IgD-negative memory B cell (primary cell): ENCODE data around the gene SMAD1. TPM values are rescaled to one million over a fixed set of nuclear protein-coding genes. Genes with fewer than 3 reads are reported as not detected.
A peak's percentile ranks its signal among the peaks of the same experiment; 100 is the strongest.

Source experiments
- H3K27ac Mint-ChIP-seq, 3 donors: one replicate each; pipeline ENCODE4 v1.8.0; 2020 to 2022; ENCODE audit warnings: mild to moderate bottlenecking in 3 of 3, mixed read lengths in 3 of 3, moderate library complexity in 1 of 3
- H3K27me3 Mint-ChIP-seq: one replicate; pipeline ENCODE4 v1.8.0; 2021; ENCODE audit warnings: mixed read lengths
- H3K36me3 Mint-ChIP-seq: one replicate; pipeline ENCODE4 v1.8.0; 2020; ENCODE audit warnings: mild to moderate bottlenecking, mixed read lengths
- H3K4me1 Mint-ChIP-seq, 3 donors: one replicate each; pipeline ENCODE4 v1.8.0; 2020 to 2022; ENCODE audit warnings: mixed read lengths in 3 of 3, mild to moderate bottlenecking in 1 of 3
- H3K4me3 Mint-ChIP-seq, 4 donors: one replicate each; pipeline ENCODE4 v1.8.0; 2020 to 2022; ENCODE audit warnings: mild to moderate bottlenecking in 4 of 4, mixed read lengths in 4 of 4, moderate library complexity in 3 of 4
- H3K9me3 Mint-ChIP-seq, 3 donors: one replicate each; pipeline ENCODE4 v1.8.0; 2020 to 2021; ENCODE audit warnings: mixed read lengths in 3 of 3, mild to moderate bottlenecking in 1 of 3
- polyA plus RNA-seq: library from polyadenylated mRNA; unstranded; fragments of 300-500 nt; fragmentation: Illumina TruSeq; gene quantifications from one replicate; pipeline ENCODE4 v1.2.3, GENCODE V29; 2021

Gene SMAD1
- polyA plus RNA-seq, 1 donor from 2014 or later: not detected

GRCh38 chr4:145497199-145498149 is 15.8 kb downstream of the SMAD1 start:
- no peak overlapping the region for H3K4me3 Mint-ChIP-seq
- H3K27me3 Mint-ChIP-seq: peaks cover 27% of the 10 kb centered on the region
- no peak overlapping the region for H3K27ac Mint-ChIP-seq
- peaks cover 0 to 2% (median 0%) of the 10 kb centered on the region in 3 donors for H3K9me3 Mint-ChIP-seq
- H3K36me3 Mint-ChIP-seq: peaks cover 1% of the 10 kb centered on the region
- H3K4me1 Mint-ChIP-seq: peaks cover 0 to 6% (median 4%) of the 10 kb centered on the region in 3 donors

GRCh38 chr4:145498430-145498829 is 16.8 kb downstream of the SMAD1 start:
- no peak overlapping the region for H3K27ac Mint-ChIP-seq
- peaks cover 0 to 6% (median 4%) of the 10 kb centered on the region in 3 donors for H3K4me1 Mint-ChIP-seq

GRCh38 chr4:145501051-145501660 is 19.5 kb downstream of the SMAD1 start:
- H3K4me1 Mint-ChIP-seq: peaks cover 0 to 6% (median 4%) of the 10 kb centered on the region in 3 donors
- peaks cover 24% of the 10 kb centered on the region for H3K27me3 Mint-ChIP-seq
- no peaks in the 10 kb centered on the region for H3K36me3 Mint-ChIP-seq
- H3K9me3 Mint-ChIP-seq: peaks cover 0 to 2% (median 0%) of the 10 kb centered on the region in 3 donors
- peak overlapping the region in 1 of 4 donors; percentile 72 for H3K4me3 Mint-ChIP-seq
- H3K27ac Mint-ChIP-seq: no peak overlapping the region

More at GRCh38 chr4:145498430-145498829, 16.8 kb downstream of the SMAD1 start:
- no peak overlapping the region for H3K4me3 Mint-ChIP-seq
- peaks cover 0 to 2% (median 0%) of the 10 kb centered on the region in 3 donors for H3K9me3 Mint-ChIP-seq
- H3K36me3 Mint-ChIP-seq: peaks cover 1% of the 10 kb centered on the region
- peaks cover 29% of the 10 kb centered on the region for H3K27me3 Mint-ChIP-seq

- H3K27ac Mint-ChIP-seq: no peak overlapping the region
- H3K36me3 Mint-ChIP-seq: no peaks in the 10 kb centered on the region
- no peak overlapping the region for H3K4me3 Mint-ChIP-seq
- H3K27me3 Mint-ChIP-seq: peaks cover 18% of the 10 kb centered on the region
- H3K9me3 Mint-ChIP-seq: peaks cover 0 to 2% (median 0%) of the 10 kb centered on the region in 3 donors
- peaks cover 0 to 6% (median 4%) of the 10 kb centered on the region in 3 donors for H3K4me1 Mint-ChIP-seq
Observed at GRCh38 chr4:145502809-145503208, 21.2 kb downstream of the SMAD1 start.

DNA sequence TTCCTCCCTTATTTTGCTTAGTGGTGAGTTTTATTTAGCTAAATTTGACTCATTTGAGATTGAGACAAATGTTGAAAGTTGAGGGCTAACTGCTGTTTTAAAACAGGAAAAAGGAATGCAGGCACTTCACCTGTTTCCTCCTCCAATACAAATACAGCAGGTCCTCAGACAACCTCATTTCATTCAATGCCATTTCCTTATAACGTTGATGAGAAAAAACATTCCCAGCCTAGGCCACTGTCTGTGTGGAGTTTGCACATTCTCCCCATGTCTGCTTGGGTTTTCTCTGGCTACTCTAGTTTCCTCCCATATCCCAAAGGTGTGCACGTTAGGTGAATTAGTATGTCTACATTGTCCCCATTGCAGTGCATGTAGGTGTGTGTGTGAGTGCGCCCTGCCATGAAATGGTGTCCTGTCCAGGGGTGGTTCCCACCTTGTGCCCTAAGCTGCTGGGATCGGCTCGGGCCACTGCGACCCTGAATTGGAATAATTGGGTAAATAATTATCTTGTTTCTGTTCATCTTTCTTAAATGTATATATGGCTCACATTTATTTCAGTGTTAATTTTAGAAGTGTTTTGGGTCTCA is 21.9 kb downstream of the SMAD1 start:
- no peak overlapping the region for H3K27ac Mint-ChIP-seq
- no peaks in the 10 kb centered on the region for H3K36me3 Mint-ChIP-seq
- H3K4me3 Mint-ChIP-seq: no peak overlapping the region
- H3K4me1 Mint-ChIP-seq: peaks cover 0 to 6% (median 4%) of the 10 kb centered on the region in 3 donors
- H3K9me3 Mint-ChIP-seq: peaks cover 0 to 3% (median 2%) of the 10 kb centered on the region in 3 donors
- H3K27me3 Mint-ChIP-seq: peaks cover 17% of the 10 kb centered on the region

DNA sequence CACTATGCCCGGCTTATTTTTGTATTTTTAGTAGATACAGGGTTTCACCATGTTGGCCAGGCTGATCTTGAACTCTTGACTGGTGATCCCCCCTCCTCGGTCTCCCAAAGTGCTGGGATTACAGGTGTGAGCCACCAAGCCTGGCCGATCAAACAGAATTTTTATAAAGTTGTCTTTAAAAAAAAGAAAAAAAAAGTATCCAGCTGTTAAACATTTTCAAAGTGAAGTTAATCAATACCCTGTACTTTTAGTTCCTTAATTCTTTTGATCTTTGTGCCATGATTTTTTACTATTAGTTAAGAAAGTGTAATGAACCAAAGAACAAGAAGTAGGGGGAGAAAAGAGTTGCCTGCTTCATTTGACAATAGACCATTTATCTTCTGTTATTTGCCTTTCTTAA is 24.3 kb downstream of the SMAD1 start:
- Mint-ChIP-seq H3K9me3 (peaks cover 0 to 3% (median 0%) of the 10 kb centered on the region in 3 donors), H3K36me3 (no peaks in the 10 kb centered on the region), H3K4me3 (no peak overlapping the region), H3K27me3 (peaks cover 9% of the 10 kb centered on the region), H3K4me1 (peaks cover 3 to 6% (median 3%) of the 10 kb centered on the region in 3 donors), H3K27ac (no peak overlapping the region)

- Mint-ChIP-seq H3K27me3 (peaks cover 5% of the 10 kb centered on the region), H3K36me3 (peaks cover 4% of the 10 kb centered on the region), H3K4me1 (peaks cover 0 to 3% (median 0%) of the 10 kb centered on the region in 3 donors), H3K27ac (no peak overlapping the region), H3K9me3 (peaks cover 0 to 11% (median 7%) of the 10 kb centered on the region in 3 donors), H3K4me3 (no peak overlapping the region)
Observed at GRCh38 chr4:145507636-145508035, 26.0 kb downstream of the SMAD1 start.

- peaks cover 4% of the 10 kb centered on the region for H3K36me3 Mint-ChIP-seq
- H3K9me3 Mint-ChIP-seq: peaks cover 0 to 17% (median 7%) of the 10 kb centered on the region in 3 donors
- H3K27ac Mint-ChIP-seq: no peak overlapping the region
- no peak overlapping the region for H3K4me3 Mint-ChIP-seq
- peaks cover 2% of the 10 kb centered on the region for H3K27me3 Mint-ChIP-seq
- peaks cover 0 to 3% (median 0%) of the 10 kb centered on the region in 3 donors for H3K4me1 Mint-ChIP-seq
Observed at GRCh38 chr4:145511913-145512522, 30.4 kb downstream of the SMAD1 start.

DNA sequence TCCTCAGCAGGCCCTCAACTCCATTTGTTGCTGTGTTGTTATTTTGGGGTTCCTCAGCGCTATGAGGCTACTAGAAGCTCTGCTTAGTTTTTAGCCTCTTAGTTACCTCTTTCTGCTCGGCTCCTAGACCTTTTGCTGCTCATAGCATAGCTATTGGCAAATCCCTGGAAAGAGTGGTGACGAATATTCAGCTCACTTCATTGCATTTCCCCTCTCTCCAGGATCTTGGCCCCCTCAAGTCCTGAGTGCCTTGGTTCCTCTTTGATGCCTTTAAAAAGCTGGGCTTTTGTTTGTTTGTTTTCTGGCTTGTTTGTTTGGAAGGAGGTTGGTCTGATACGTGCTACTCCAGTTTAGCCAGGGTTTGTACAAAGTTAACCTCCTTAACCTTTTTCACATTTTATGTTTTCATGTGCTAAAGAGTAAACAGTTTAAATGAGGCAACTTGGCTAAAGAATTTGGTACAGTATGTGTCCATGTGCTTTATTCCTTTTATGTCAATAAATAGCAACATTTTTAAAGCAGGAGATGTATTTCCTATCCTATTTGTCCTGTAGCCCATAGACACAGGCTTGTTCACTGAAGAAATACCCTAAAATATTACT is 31.5 kb downstream of the SMAD1 start:
- Mint-ChIP-seq H3K9me3 (peaks cover 0 to 17% (median 4%) of the 10 kb centered on the region in 3 donors), H3K4me3 (no peak overlapping the region), H3K27ac (no peak overlapping the region), H3K36me3 (peaks cover 4% of the 10 kb centered on the region), H3K27me3 (peaks cover 2% of the 10 kb centered on the region), H3K4me1 (peaks cover 0 to 3% (median 0%) of the 10 kb centered on the region in 3 donors)

GRCh38 chr4:145520172-145520571 is 38.5 kb downstream of the SMAD1 start:
- no peak overlapping the region for H3K27ac Mint-ChIP-seq
- peaks cover 7% of the 10 kb centered on the region for H3K27me3 Mint-ChIP-seq
- H3K4me1 Mint-ChIP-seq: peaks cover 0 to 1% (median 0%) of the 10 kb centered on the region in 3 donors
- H3K4me3 Mint-ChIP-seq: no peak overlapping the region
- H3K9me3 Mint-ChIP-seq: no peaks in the 10 kb centered on the region
- no peaks in the 10 kb centered on the region for H3K36me3 Mint-ChIP-seq

DNA sequence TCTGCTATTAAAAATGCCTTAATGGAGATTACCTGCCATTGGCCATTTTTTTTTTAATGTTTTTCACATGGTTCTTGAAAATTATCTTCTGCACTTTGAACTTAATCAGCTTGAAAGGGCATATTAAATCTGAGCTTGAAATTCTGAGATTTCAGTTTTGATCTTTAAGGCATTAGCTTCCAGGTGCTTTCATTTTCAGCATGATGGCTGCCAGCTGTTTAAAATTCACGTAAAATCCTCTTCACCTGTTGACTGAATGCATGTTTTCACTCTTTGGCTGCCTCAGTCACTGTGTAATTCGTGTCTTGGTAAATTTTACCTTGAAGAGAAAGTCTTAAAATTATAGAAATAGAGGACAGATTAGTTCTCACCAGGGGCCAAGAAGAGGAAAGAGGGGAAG is 39.6 kb downstream of the SMAD1 start:
- Mint-ChIP-seq H3K36me3 (no peaks in the 10 kb centered on the region), H3K27me3 (peaks cover 10% of the 10 kb centered on the region), H3K27ac (no peak overlapping the region), H3K4me1 (peaks cover 0 to 1% (median 0%) of the 10 kb centered on the region in 3 donors), H3K9me3 (no peaks in the 10 kb centered on the region), H3K4me3 (no peak overlapping the region)

- H3K9me3 Mint-ChIP-seq: no peaks in the 10 kb centered on the region
- H3K36me3 Mint-ChIP-seq: no peaks in the 10 kb centered on the region
- H3K27me3 Mint-ChIP-seq: peaks cover 10% of the 10 kb centered on the region
- H3K27ac Mint-ChIP-seq: no peak overlapping the region
- H3K4me1 Mint-ChIP-seq: peaks cover 0 to 1% (median 0%) of the 10 kb centered on the region in 3 donors
- H3K4me3 Mint-ChIP-seq: no peak overlapping the region
Observed at GRCh38 chr4:145523117-145523516, 41.5 kb downstream of the SMAD1 start.

DNA sequence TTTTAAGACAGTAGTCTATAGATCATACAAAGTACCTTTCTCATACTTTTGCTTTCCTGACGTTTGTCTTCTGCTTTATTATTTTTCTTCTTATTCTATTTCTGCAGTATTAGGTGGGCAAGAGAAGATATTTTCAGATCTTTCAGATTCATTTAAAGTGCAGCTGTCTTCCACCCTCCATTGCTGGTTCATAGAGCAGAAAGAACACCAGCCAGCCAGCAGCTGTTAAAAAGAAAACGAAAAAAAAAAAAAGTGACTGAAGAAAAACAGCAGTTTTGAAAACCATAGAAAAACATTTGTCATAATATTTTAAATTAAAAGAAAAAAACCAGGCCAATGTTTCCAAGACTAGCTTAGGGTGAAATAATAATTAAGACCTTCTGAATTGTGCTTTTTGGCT is 42.9 kb downstream of the SMAD1 start:
- peaks cover 10% of the 10 kb centered on the region for H3K27me3 Mint-ChIP-seq
- H3K36me3 Mint-ChIP-seq: no peaks in the 10 kb centered on the region
- H3K4me1 Mint-ChIP-seq: peaks cover 0 to 1% (median 0%) of the 10 kb centered on the region in 3 donors
- H3K9me3 Mint-ChIP-seq: no peaks in the 10 kb centered on the region
- H3K27ac Mint-ChIP-seq: no peak overlapping the region
- no peak overlapping the region for H3K4me3 Mint-ChIP-seq

DNA sequence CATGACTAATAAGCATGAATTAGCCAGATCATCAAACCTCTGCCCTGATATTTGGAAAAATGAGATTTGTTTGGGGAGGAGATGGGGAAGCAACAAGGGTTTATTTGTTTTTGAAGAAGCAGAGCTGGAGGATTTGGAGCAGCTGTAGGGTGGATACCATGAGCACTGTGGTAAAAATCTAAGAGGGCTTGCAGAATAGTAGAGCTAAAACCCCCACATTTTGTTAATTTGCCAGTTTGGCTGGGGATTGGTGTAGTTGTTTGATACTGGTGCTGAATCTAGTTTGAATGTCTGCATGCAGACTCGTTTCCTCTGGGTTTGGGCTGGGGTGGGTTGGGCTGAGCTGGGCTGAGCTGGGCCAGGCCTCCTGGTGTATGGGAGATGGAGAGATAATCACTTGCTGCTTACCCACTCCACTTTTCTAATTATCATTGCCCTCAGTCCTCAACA is 43.7 kb downstream of the SMAD1 start:
- H3K27ac Mint-ChIP-seq: no peak overlapping the region
- H3K4me1 Mint-ChIP-seq: peaks cover 0 to 1% (median 0%) of the 10 kb centered on the region in 3 donors

More for the DNA sequence above, 43.7 kb downstream of the SMAD1 start:
- Mint-ChIP-seq H3K9me3 (no peaks in the 10 kb centered on the region), H3K36me3 (no peaks in the 10 kb centered on the region), H3K4me3 (no peak overlapping the region), H3K27me3 (peaks cover 8% of the 10 kb centered on the region)
